Ascending aorta (tissue), 2 donors: ENCODE data around the gene CABP2. TPM values are rescaled to one million over a fixed set of nuclear protein-coding genes. Genes with fewer than 3 reads are reported as not detected.
"Not testable (repeated sequence)": the region's sequence is repeated elsewhere in the genome, so short reads cannot be mapped to it uniquely, and the experiment has no call there.

Source experiments
- DNase-seq, 2 donors: peaks; one replicate each; pipeline ENCODE4 v3.0.0-alpha.2; 2019; ENCODE audit warnings: low spot score in 2 of 2
- H3K27ac ChIP-seq, 2 donors: fragments of 200-600 bp; sonication (generic); one replicate each; pipeline ENCODE4 v1.5.1; 2016 to 2017; ENCODE audit warnings: mild to moderate bottlenecking in 1 of 2
- H3K27me3 ChIP-seq: fragments of 200-600 bp; sonication (generic); one replicate; pipeline ENCODE4 v1.5.1; 2017
- H3K36me3 ChIP-seq, 2 donors: fragments of 200-600 bp; sonication (generic); one replicate each; pipeline ENCODE4 v1.5.1; 2016
- H3K4me1 ChIP-seq, 2 donors: fragments of 200-600 bp; sonication (generic); one replicate each; pipeline ENCODE4 v1.5.1; 2016 to 2017; ENCODE audit warnings: mild to moderate bottlenecking in 1 of 2
- H3K4me3 ChIP-seq, 2 donors: fragments of 200-600 bp; sonication (generic); one replicate each; pipeline ENCODE4 v1.5.1; 2016 to 2017; ENCODE audit warnings: mild to moderate bottlenecking in 1 of 2
- H3K9me3 ChIP-seq, 2 donors: fragments of 200-600 bp; sonication (generic); one replicate each; pipeline ENCODE4 v1.5.1; 2016
- intact Hi-C: fragments of 100-400 bp; cut with DNase I; formaldehyde crosslinking; loops from one replicate; pipeline ENCODE4 v1.15.1; 2023
- total RNA-seq: library from RNA; depleted of rRNA; stranded (reverse); fragments of >200 nt; gene quantifications from one replicate; pipeline ENCODE4 v1.1.0, GENCODE V29; 2016
- TF ChIP-seq, protein P1 (sequence below), 3 experiments: fragments of 200-600 bp in 2 of 3; fragments of 450-650 bp in 1 of 3; sonication (generic) in 2 of 3; IDR thresholded peaks; one replicate each; pipeline ENCODE4 v1.5.1; 2016 to 2019; ENCODE audit warnings: antibody characterized with exemption in 3 of 3, mild to moderate bottlenecking in 1 of 3, moderate library complexity in 1 of 3

Gene CABP2
- total RNA-seq, 1 donor from 2014 or later: not detected

DNA sequence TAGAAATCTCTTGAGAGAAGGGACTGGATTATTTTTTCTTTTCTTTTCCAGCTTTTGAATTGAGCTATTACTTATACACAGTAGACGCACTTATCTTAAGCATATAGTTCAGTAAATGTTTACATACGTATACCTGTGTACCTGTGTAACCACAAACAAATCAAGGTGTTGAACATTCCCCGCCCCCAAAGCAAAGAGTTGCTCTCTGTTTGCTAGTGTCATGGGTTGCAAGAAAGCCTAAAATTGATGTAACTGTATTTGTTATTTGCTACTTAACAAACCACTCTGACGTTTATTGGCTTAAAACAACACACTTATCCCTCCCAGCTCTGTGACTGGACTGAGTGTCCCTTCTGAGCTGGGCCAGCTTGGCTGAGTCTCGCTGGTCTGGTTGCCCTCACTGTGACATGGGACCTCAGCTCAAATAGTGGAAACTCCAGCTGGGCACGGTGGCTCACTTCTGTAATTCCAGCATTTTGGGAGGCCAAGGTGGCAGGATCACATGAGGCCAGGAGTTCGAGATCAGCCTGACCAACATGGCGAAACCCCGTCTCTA, 25.4 kb upstream of the CABP2 start:
- intact Hi-C loops: no loop called here
- no peak for DNase-seq
- TF ChIP-seq, protein P1, sequence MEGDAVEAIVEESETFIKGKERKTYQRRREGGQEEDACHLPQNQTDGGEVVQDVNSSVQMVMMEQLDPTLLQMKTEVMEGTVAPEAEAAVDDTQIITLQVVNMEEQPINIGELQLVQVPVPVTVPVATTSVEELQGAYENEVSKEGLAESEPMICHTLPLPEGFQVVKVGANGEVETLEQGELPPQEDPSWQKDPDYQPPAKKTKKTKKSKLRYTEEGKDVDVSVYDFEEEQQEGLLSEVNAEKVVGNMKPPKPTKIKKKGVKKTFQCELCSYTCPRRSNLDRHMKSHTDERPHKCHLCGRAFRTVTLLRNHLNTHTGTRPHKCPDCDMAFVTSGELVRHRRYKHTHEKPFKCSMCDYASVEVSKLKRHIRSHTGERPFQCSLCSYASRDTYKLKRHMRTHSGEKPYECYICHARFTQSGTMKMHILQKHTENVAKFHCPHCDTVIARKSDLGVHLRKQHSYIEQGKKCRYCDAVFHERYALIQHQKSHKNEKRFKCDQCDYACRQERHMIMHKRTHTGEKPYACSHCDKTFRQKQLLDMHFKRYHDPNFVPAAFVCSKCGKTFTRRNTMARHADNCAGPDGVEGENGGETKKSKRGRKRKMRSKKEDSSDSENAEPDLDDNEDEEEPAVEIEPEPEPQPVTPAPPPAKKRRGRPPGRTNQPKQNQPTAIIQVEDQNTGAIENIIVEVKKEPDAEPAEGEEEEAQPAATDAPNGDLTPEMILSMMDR (IDR thresholded peaks at IDR 0.05): no peak
- no peak overlapping the region for H3K4me3 ChIP-seq
- H3K4me1 ChIP-seq: no peaks in the 10 kb centered on the region
- H3K9me3 ChIP-seq: no peaks in the 10 kb centered on the region
- no peaks in the 10 kb centered on the region for H3K27me3 ChIP-seq
- H3K27ac ChIP-seq: no peak overlapping the region
- H3K36me3 ChIP-seq: no peaks in the 10 kb centered on the region

DNA sequence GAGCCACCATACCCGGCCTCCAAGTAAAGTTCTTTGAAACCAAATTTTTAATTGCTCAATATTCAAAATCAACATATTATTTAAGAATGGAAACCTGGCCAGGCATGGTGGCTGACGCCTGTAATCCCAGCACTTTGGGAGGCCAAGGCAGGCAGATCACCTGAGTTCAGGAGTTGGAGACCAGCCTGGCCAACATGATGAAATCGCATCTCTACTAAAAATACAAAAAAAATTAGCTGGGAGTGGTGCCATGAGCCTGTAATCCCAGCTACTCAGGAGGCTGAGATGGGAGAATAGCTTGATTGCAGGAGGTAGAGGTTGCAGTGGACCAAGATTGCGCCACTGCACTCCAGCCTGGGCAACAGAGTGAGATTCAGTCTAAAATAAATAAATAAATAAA, 24.9 kb upstream of the CABP2 start:
- DNase-seq, H3K4me3 ChIP-seq, H3K9me3 ChIP-seq, intact Hi-C loops, H3K4me1 ChIP-seq, H3K27me3 ChIP-seq, H3K27ac ChIP-seq, H3K36me3 ChIP-seq: not testable (repeated sequence)

DNA sequence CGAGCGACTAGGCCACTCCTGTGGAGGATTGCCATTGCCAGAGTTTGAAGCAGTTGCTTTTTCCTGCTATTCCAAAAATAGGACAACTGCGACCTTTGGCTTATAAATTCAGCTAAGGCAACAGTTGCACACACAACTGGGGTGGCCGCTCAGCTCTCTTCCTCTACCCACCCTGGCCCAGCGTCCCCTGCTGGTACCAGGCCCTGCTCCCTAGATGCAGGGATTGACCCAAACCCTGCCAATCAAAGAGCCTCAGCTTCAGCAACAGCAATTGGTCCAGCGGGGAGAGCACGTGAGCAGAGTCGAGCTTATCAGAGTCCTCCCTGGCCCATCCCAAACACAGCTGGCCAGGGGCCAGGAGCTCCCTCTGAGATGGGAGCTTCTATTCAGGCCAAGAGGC, 22.0 kb upstream of the CABP2 start:
- Histone ChIP-seq H3K4me3 (no peak overlapping the region), H3K27me3 (no peaks in the 10 kb centered on the region), H3K9me3 (no peaks in the 10 kb centered on the region), H3K36me3 (no peaks in the 10 kb centered on the region), H3K27ac (no peak overlapping the region), H3K4me1 (no peaks in the 10 kb centered on the region)
- DNase-seq: no peak
- intact Hi-C loops: no loop called here
- TF ChIP-seq, protein P1 (IDR thresholded peaks at IDR 0.05): no peak

DNA sequence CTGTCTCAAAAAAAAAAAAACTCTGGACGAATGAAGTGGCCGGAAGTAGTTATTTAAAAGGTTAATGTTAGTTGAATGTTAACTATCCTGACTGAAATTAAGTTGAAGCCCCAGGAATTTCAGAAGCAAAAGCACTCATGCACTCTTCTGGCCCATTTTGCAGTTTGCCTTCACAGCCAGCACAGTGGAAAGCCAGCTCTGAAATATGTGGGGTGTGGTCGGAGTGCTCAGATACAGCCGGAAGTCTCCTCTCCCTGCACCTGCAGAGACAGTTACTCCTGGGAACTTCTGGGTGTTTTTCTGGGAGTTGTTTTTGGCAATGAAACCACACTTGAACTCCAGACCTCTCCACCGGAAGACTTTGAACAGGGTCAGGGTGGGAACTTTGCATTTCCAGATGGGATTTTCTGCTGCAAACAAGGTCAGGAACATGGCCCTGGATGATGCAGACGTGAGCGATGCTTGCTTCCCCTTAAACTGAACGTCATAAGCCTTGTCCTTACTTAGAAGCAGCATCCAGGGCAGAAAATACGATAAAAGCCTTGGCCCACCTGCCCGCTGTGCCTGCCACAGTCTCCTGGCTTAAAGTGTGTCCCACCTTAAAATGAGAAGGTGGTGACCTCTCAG, 21.5 kb upstream of the CABP2 start:
- Histone ChIP-seq H3K36me3 (no peaks in the 10 kb centered on the region), H3K4me1 (no peaks in the 10 kb centered on the region), H3K9me3 (no peaks in the 10 kb centered on the region), H3K27me3 (no peaks in the 10 kb centered on the region), H3K27ac (no peak overlapping the region), H3K4me3 (no peak overlapping the region)
- TF ChIP-seq, protein P1 (IDR thresholded peaks at IDR 0.05): no peak
- intact Hi-C loops: no loop called here
- DNase-seq: no peak

DNA sequence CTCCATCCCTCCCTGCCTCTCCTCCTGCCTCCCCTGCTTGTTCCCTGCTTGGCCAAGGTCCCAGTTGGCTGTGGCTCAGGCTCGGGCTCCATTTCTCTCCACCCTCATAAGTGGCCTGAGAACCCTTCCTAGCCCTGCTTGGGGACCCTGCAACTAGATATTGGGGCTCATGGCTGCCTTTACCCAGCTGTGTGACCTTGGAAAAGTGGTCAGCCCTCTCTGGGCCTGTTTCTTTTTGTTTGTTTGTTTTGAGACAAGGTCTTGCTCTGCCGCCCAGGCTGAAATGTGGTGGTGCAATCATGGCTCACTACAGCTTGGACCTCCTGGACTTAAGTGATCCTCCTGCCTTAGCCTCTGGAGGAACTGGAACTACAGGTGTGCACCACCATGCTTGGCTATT, 20.3 kb upstream of the CABP2 start:
- intact Hi-C loops: no loop called here
- TF ChIP-seq, protein P1 (IDR thresholded peaks at IDR 0.05): no peak
- no peak for DNase-seq
- no peaks in the 10 kb centered on the region for H3K36me3 ChIP-seq
- no peaks in the 10 kb centered on the region for H3K9me3 ChIP-seq
- H3K4me3 ChIP-seq: no peak overlapping the region
- no peaks in the 10 kb centered on the region for H3K27me3 ChIP-seq
- H3K4me1 ChIP-seq: no peaks in the 10 kb centered on the region
- H3K27ac ChIP-seq: no peak overlapping the region

DNA sequence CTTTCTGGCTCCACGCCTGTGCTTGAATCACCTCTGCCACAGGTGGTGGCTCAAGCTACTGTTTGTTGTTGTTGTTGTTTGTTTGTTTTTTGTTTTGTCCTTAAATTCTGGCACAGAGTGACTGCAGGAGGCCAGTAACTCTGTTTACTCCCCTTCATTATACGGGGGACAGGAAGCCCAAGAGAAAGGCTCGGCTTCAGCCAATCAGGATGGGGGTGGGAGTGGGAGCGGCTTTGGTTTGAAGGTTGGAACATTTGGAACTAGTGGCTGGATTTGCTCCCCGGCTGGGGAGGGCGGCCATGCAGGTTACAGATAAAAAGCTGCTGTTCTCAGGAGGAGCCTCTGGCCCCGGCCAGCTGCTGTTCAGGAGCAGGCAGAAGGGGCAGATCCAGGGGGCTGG, 19.7 kb upstream of the CABP2 start:
- Histone ChIP-seq H3K27me3 (no peaks in the 10 kb centered on the region), H3K4me1 (peaks cover 0 to 3% of the 10 kb centered on the region in 2 donors), H3K9me3 (no peaks in the 10 kb centered on the region), H3K4me3 (no peak overlapping the region), H3K27ac (no peak overlapping the region), H3K36me3 (no peaks in the 10 kb centered on the region)
- intact Hi-C loops: no loop called here
- no peak for DNase-seq
- TF ChIP-seq, protein P1 (IDR thresholded peaks at IDR 0.05): no peak
